Ammon's horn (tissue), 1 donor: ENCODE data around the gene ZNF766.
"Not testable (repeated sequence)": the region's sequence is repeated elsewhere in the genome, so short reads cannot be mapped to it uniquely, and the experiment has no call there.

Source experiments
- DNase-seq: peaks from one replicate; pipeline ENCODE4 v3.0.0-alpha.2; 2016; ENCODE audit warnings: low spot score

ZNF766 gene

GRCh38 chr19:52269338-52270261 lies at the start of gene ZNF766:
Gene ZNF766 (plus strand): TSS chr19:52269587. CDS start chr19:52269614, 27 bp downstream.
- peak; percentile 98 for DNase-seq

- no peak for DNase-seq
Observed at GRCh38 chr19:52219611-52220010, 49.8 kb upstream of the ZNF766 start.

- DNase-seq = no peak
Observed at GRCh38 chr19:52221031-52221430, 48.4 kb upstream of the ZNF766 start.

- DNase-seq = no peak
Observed at GRCh38 chr19:52221831-52222375, 47.5 kb upstream of the ZNF766 start.

- DNase-seq = no peak
Observed at GRCh38 chr19:52224211-52224610, 45.2 kb upstream of the ZNF766 start.

- no peak for DNase-seq
Observed at GRCh38 chr19:52226652-52227051, 42.7 kb upstream of the ZNF766 start.

GRCh38 chr19:52227196-52227940 lies 42.0 kb upstream of the ZNF766 start:
- no peak for DNase-seq

- no peak for DNase-seq
Observed at GRCh38 chr19:52227980-52228379, 41.4 kb upstream of the ZNF766 start.

- DNase-seq = no peak
Observed at GRCh38 chr19:52229524-52229923, 39.9 kb upstream of the ZNF766 start.

GRCh38 chr19:52230685-52231084 lies 38.7 kb upstream of the ZNF766 start:
- no peak for DNase-seq

GRCh38 chr19:52231154-52231910 lies 38.1 kb upstream of the ZNF766 start:
- DNase-seq = no peak

- no peak for DNase-seq
Observed at GRCh38 chr19:52234406-52234805, 35.0 kb upstream of the ZNF766 start.

- DNase-seq = no peak
Observed at GRCh38 chr19:52237197-52237596, 32.2 kb upstream of the ZNF766 start.

GRCh38 chr19:52237771-52238400 lies 31.5 kb upstream of the ZNF766 start:
- DNase-seq = peak; percentile 72

- DNase-seq = no peak
Observed at GRCh38 chr19:52244021-52244420, 25.4 kb upstream of the ZNF766 start.

- peak; percentile 37 for DNase-seq
Observed at GRCh38 chr19:52248241-52248640, 21.1 kb upstream of the ZNF766 start.

- DNase-seq = no peak
Observed at GRCh38 chr19:52258426-52258825, 11.0 kb upstream of the ZNF766 start.

- DNase-seq = not testable (repeated sequence)
Observed at GRCh38 chr19:52265556-52265955, 3.8 kb upstream of the ZNF766 start.

GRCh38 chr19:52270266-52270885 lies 989 bp downstream of the ZNF766 start:
- DNase-seq = no peak

GRCh38 chr19:52273301-52273700 lies 3.9 kb downstream of the ZNF766 start:
- DNase-seq = no peak

GRCh38 chr19:52274191-52274590 lies 4.8 kb downstream of the ZNF766 start:
- no peak for DNase-seq
